Upper lobe of left lung (tissue), 6 donors: Measurements from ENCODE around the gene TNC. TPM values are rescaled to one million over a fixed set of nuclear protein-coding genes. Genes with fewer than 3 reads are reported as not detected.

Experiments
- ATAC-seq, 2 donors: fragments of 200-7000 bp; cut with Tn5 transposase; one replicate each; pipeline ENCODE4 v1.9.1; 2022; ENCODE audit warnings: mild to moderate bottlenecking in 2 of 2, moderate library complexity in 2 of 2; ENCODE audit not compliant: low FRiP score in 2 of 2
- DNase-seq, 2 donors: peaks; one replicate each; pipeline ENCODE4 v3.0.0-alpha.2; 2019 to 2020
- H3K27ac ChIP-seq, 4 donors: fragments of 200-600 bp; sonication (generic); one replicate each; pipeline ENCODE4 v1.5.1; 2016 to 2019
- H3K27me3 ChIP-seq, 4 donors: fragments of 200-600 bp; sonication (generic); one replicate each; pipeline ENCODE4 v1.5.1; 2017 to 2019
- H3K36me3 ChIP-seq, 4 donors: fragments of 200-600 bp; sonication (generic); one replicate each; pipeline ENCODE4 v1.5.1; 2016 to 2019
- H3K4me1 ChIP-seq, 4 donors: fragments of 200-600 bp; sonication (generic); one replicate each; pipeline ENCODE4 v1.5.1; 2018 to 2019
- H3K4me3 ChIP-seq, 4 donors: fragments of 200-600 bp; sonication (generic); one replicate each; pipeline ENCODE4 v1.5.1; 2017 to 2019; ENCODE audit warnings: mild to moderate bottlenecking in 2 of 4, moderate library complexity in 1 of 4
- H3K9me3 ChIP-seq, 4 donors: fragments of 200-600 bp; sonication (generic); one replicate each; pipeline ENCODE4 v1.5.1; 2018 to 2019
- CTCF ChIP-seq, 6 experiments: fragments of 450-650 bp in 4 of 6; fragments of 200-600 bp in 2 of 6; sonication (generic) in 2 of 6; IDR thresholded peaks; one replicate each; pipeline ENCODE4 v1.5.1; 2016 to 2019; ENCODE audit warnings: antibody characterized with exemption in 6 of 6
- EP300 ChIP-seq, 4 donors: sonication (generic); formaldehyde crosslinking; IDR thresholded peaks; one replicate each; pipeline ENCODE4 v1.5.1; 2017; ENCODE audit warnings: antibody characterized with exemption in 4 of 4, control low read depth in 2 of 4
- POLR2A ChIP-seq, 4 donors: fragments of 450-650 bp; IDR thresholded peaks; one replicate each; pipeline ENCODE4 v1.5.1; 2016 to 2017; ENCODE audit warnings: antibody characterized with exemption in 4 of 4, mild to moderate bottlenecking in 2 of 4
- POLR2AphosphoS5 ChIP-seq, 2 donors: sonication (generic); formaldehyde crosslinking; IDR thresholded peaks; one replicate each; pipeline ENCODE4 v1.5.1; 2017; ENCODE audit warnings: antibody characterized with exemption in 2 of 2
- WGBS, 2 donors: methylation state at CpG; one replicate each; pipeline ENCODE4 v1.1.5; 2017 to 2018; 5-methylcytosine and 5-hydroxymethylcytosine counted together
- total RNA-seq, 6 donors: library from RNA; depleted of rRNA in 4 of 6; stranded (reverse); fragments of >200 nt in 4 of 6; gene quantifications; one replicate each; pipeline versions ENCODE4 v1.1.0 to v1.2.1, GENCODE V29; 2016 to 2021
- donor health status: DM: no; HTN: no; CAD: no; lungs with moderate emphysema.
- donor health status: DM: no; HTN: yes; CAD: no; lungs with severe emphysema.

The TNC gene
- total RNA-seq, 6 donors from 2014 or later, result 7.3 to 53.5 (median 23.8) TPM

DNA sequence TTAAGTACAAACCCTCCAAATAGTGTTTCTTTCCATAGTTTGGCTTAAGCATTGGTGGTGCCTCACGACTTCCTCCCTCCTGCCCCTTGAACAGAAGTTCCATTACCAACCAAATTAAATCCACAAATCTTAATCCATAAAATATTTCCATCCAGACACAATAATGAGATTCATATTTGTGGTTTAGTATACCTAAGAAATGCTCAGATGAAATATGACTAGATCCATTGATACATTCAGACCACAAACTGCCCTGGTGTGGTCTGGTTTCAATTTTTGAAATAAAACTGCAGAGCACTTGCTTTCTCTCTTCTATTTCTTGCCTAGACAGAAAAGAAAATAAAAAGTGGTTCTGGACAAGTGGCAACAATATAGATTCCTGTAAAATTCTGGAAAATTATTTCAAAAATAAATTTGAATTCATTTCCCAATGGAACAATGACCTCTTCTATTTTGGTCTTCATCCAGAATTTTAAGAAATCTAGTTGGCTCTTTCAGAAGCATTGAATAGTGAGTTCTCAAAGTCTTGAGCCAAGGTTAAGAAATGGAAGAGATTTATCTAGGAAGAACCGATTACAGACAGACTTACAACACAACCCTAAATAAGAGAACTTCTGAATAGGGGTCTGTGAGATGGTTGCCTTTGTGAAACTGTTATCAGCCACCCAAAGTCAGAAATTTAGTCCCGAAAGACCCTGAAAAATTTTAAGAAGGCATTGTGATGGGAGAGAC lies 14.0 kb downstream of the TNC start:
- no peak overlapping the region for H3K4me3 ChIP-seq
- H3K36me3 ChIP-seq, result no peaks in the 10 kb centered on the region
- TF ChIP-seq POLR2A (IDR thresholded peaks at IDR 0.05), result no peak
- TF ChIP-seq POLR2AphosphoS5 (IDR thresholded peaks at IDR 0.05), result no peak
- TF ChIP-seq EP300 (IDR thresholded peaks at IDR 0.05), result no peak
- TF ChIP-seq CTCF (IDR thresholded peaks at IDR 0.05), result no peak
- DNase-seq, result no peak
- 85 to 87% methylated on average over 3 of the region's 3 CpGs for WGBS, 2 donors
- H3K27ac ChIP-seq, result no peak overlapping the region
- H3K27me3 ChIP-seq, result no peaks in the 10 kb centered on the region
- no peaks in the 10 kb centered on the region for H3K9me3 ChIP-seq
- peaks cover 0 to 26% (median 9%) of the 10 kb centered on the region in 4 donors for H3K4me1 ChIP-seq
- no peak for ATAC-seq

GRCh38 chr9:115099901-115100300 lies 18.1 kb downstream of the TNC start:
- Histone ChIP-seq H3K27ac (no peak overlapping the region), H3K9me3 (no peaks in the 10 kb centered on the region), H3K4me3 (no peak overlapping the region), H3K4me1 (peaks cover 0 to 3% (median 0%) of the 10 kb centered on the region in 4 donors), H3K27me3 (no peaks in the 10 kb centered on the region), H3K36me3 (no peaks in the 10 kb centered on the region)
- DNase-seq (no peak), ATAC-seq (no peak)
- 83 to 89% methylated on average over 1 of the region's 1 CpG for WGBS, 2 donors
- no peak for TF ChIP-seq POLR2AphosphoS5 (IDR thresholded peaks at IDR 0.05)
- no peak for TF ChIP-seq CTCF (IDR thresholded peaks at IDR 0.05)
- TF ChIP-seq POLR2A (IDR thresholded peaks at IDR 0.05), result no peak
- no peak for TF ChIP-seq EP300 (IDR thresholded peaks at IDR 0.05)

DNA sequence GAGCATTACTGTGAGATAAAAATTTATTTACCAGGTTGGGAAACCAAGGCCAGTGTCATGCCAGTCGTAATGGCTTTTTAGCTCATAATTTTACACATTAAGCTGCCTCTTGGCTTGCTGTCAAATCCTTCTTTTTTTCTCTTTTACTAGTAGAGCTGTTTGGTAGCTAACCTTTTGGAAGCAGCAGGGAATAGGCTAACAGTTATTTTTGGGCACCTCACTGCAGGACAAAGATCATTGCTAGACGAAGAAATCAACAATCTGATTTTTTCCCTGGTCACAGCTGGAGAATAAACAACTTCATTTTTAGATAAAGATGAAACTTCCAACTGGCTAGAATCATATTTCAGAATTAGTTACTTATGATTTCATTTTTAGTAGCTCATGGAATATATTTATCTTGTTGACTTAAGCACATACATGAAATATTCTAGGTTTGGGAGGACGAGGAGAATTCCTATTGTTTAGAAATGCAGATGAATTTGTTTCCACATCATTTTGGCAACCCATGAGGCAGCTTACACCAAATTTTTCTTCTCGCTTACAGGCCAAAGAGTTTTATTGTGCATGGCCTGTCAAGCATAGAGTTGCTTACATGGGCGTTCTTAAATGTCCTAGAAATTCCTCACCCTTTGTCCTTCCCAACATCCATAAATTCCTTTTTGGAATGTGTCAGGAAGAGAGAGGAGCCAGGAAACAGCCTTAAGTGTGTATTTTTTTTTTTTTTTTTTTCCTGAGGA lies 19.6 kb downstream of the TNC start:
- Histone ChIP-seq H3K4me1 (no peaks in the 10 kb centered on the region), H3K9me3 (no peaks in the 10 kb centered on the region), H3K4me3 (no peak overlapping the region), H3K27ac (no peak overlapping the region), H3K27me3 (no peaks in the 10 kb centered on the region), H3K36me3 (no peaks in the 10 kb centered on the region)
- 50 to 61% methylated on average over 5 of the region's 5 CpGs for WGBS, 2 donors
- DNase-seq (no peak), ATAC-seq (peak in 1 of 2 donors; percentile 47)
- no peak for TF ChIP-seq EP300 (IDR thresholded peaks at IDR 0.05)
- TF ChIP-seq CTCF (IDR thresholded peaks at IDR 0.05), result no peak

- Histone ChIP-seq H3K9me3 (no peaks in the 10 kb centered on the region), H3K27me3 (no peaks in the 10 kb centered on the region), H3K4me3 (no peak overlapping the region), H3K4me1 (no peaks in the 10 kb centered on the region), H3K27ac (no peak overlapping the region), H3K36me3 (no peaks in the 10 kb centered on the region)
- WGBS, 2 donors, result 84 to 92% methylated on average over 2 of the region's 2 CpGs
- ATAC-seq (no peak), DNase-seq (no peak)
- TF ChIP-seq POLR2AphosphoS5 (IDR thresholded peaks at IDR 0.05), result no peak
- TF ChIP-seq CTCF (IDR thresholded peaks at IDR 0.05), result no peak
- no peak for TF ChIP-seq POLR2A (IDR thresholded peaks at IDR 0.05)
- TF ChIP-seq EP300 (IDR thresholded peaks at IDR 0.05), result no peak
Observed at GRCh38 chr9:115093520-115093919, 24.4 kb downstream of the TNC start.
